Liver (tissue), 9 donors: ENCODE measurements around the gene DLGAP5. TPM values are rescaled to one million over a fixed set of nuclear protein-coding genes. Genes with fewer than 3 reads are reported as not detected.

Experiments used
- DNase-seq: peaks from one replicate; pipeline ENCODE4 v3.0.0-alpha.2; 2017; ENCODE audit warnings: low spot score
- H3K27ac ChIP-seq, 2 donors: one replicate each; pipeline ENCODE4 v1.7.0; 2013; ENCODE audit warnings: inconsistent platforms in 2 of 2, low read length in 2 of 2, control low read depth in 1 of 2, low read depth in 1 of 2, mild to moderate bottlenecking in 1 of 2
- H3K27me3 ChIP-seq, 4 donors: one replicate each; pipeline versions ENCODE4 v1.6.1 to v1.7.0; 2013; ENCODE audit warnings: low read length in 3 of 4, inconsistent platforms in 1 of 4, mild to moderate bottlenecking in 1 of 4, moderate library complexity in 1 of 4; ENCODE audit not compliant: control insufficient read depth in 4 of 4, insufficient read depth in 4 of 4
- H3K36me3 ChIP-seq, 4 donors: one replicate each; pipeline versions ENCODE4 v1.6.1 to v1.7.0; 2013; ENCODE audit warnings: low read length in 3 of 4, mild to moderate bottlenecking in 3 of 4, low read depth in 1 of 4, moderate library complexity in 1 of 4; ENCODE audit not compliant: control insufficient read depth in 4 of 4, insufficient read depth in 3 of 4
- H3K4me1 ChIP-seq, 4 donors: one replicate each; pipeline versions ENCODE4 v1.6.1 to v1.7.0; 2013; ENCODE audit warnings: low read length in 3 of 4, mild to moderate bottlenecking in 3 of 4, moderate library complexity in 1 of 4; ENCODE audit not compliant: control insufficient read depth in 4 of 4, insufficient read depth in 4 of 4
- H3K4me3 ChIP-seq, 3 donors: one replicate each; pipeline versions ENCODE4 v1.6.1 to v1.7.0; 2013; ENCODE audit warnings: low read length in 3 of 3, control low read depth in 1 of 3, low read depth in 1 of 3, mild to moderate bottlenecking in 1 of 3
- H3K9ac ChIP-seq, 2 donors: one replicate each; pipeline ENCODE4 v1.7.0; 2013; ENCODE audit warnings: low read length in 2 of 2, mild to moderate bottlenecking in 2 of 2, moderate library complexity in 2 of 2, control low read depth in 1 of 2, low read depth in 1 of 2
- H3K9me3 ChIP-seq, 4 donors: one replicate each; pipeline versions ENCODE4 v1.6.1 to v1.7.0; 2013; ENCODE audit warnings: low read length in 3 of 4; ENCODE audit not compliant: control insufficient read depth in 4 of 4
- ATF3 ChIP-seq: IDR thresholded peaks from 2 replicates; pipeline ENCODE4 v1.6.1; 2016; ENCODE audit warnings: antibody characterized with exemption
- CTCF ChIP-seq: fragments of 150-350 bp; IDR thresholded peaks from 2 replicates; pipeline ENCODE4 v1.5.1; 2017; ENCODE audit warnings: improper control_type of control experiment, low read depth, low read length; ENCODE audit not compliant: missing input control
- EGR1 ChIP-seq, 2 donors: IDR thresholded peaks; 2 replicates each; pipeline ENCODE4 v1.6.1; 2016 to 2018; ENCODE audit warnings: antibody characterized with exemption in 2 of 2, low read depth in 2 of 2
- FOXA1 ChIP-seq: IDR thresholded peaks from 2 replicates; pipeline ENCODE4 v1.6.1; 2016; ENCODE audit warnings: antibody characterized with exemption
- GABPA ChIP-seq, 2 donors: IDR thresholded peaks in 1 of 2; conservative IDR thresholded peaks in 1 of 2; 2 replicates each; pipeline ENCODE4 v1.6.1; 2016; ENCODE audit warnings: antibody characterized with exemption in 2 of 2, mild to moderate bottlenecking in 1 of 2, moderate library complexity in 1 of 2
- HNF4G ChIP-seq: IDR thresholded peaks from 2 replicates; pipeline ENCODE4 v1.6.1; 2016; ENCODE audit warnings: antibody characterized with exemption
- RAD21 ChIP-seq, 2 donors: IDR thresholded peaks; 2 replicates each; pipeline ENCODE4 v1.6.1; 2016; ENCODE audit warnings: antibody characterized with exemption in 2 of 2, mild to moderate bottlenecking in 2 of 2
- REST ChIP-seq: IDR thresholded peaks from 2 replicates; pipeline ENCODE4 v1.6.1; 2016; ENCODE audit warnings: antibody characterized with exemption, mild to moderate bottlenecking
- SP1 ChIP-seq: IDR thresholded peaks from 2 replicates; pipeline ENCODE4 v1.6.1; 2018; ENCODE audit warnings: antibody characterized with exemption, mild to moderate bottlenecking
- TAF1 ChIP-seq: conservative IDR thresholded peaks from 2 replicates; pipeline ENCODE4 v1.6.1; 2016; ENCODE audit warnings: antibody characterized with exemption, mild to moderate bottlenecking
- YY1 ChIP-seq: IDR thresholded peaks from 2 replicates; pipeline ENCODE4 v1.6.1; 2016; ENCODE audit warnings: antibody characterized with exemption, mild to moderate bottlenecking
- ZBTB33 ChIP-seq: IDR thresholded peaks from 2 replicates; pipeline ENCODE4 v1.6.1; 2016; ENCODE audit warnings: antibody characterized with exemption
- WGBS: extraction: QIAGEN DNeasy Blood & Tissue Kit; methylation state at CpG from one replicate; pipeline ENCODE4 v1.1.7; 2013; 5-methylcytosine and 5-hydroxymethylcytosine counted together
- polyA plus RNA-seq, 2 donors: library from polyadenylated mRNA; stranded (reverse) in 1 of 2; unstranded in 1 of 2; fragments of 200-250 nt in 1 of 2; fragments of >200 nt in 1 of 2; fragmentation: Nextera tagmentation in 1 of 2; extraction: Ambion mirVana in 1 of 2; gene quantifications; one replicate each; pipeline versions ENCODE4 v1.2.1 to v1.2.3, GENCODE V29; 2013 to 2015
- total RNA-seq, 2 donors: library from RNA; depleted of rRNA; stranded (reverse); fragments of >200 nt; gene quantifications; one replicate each; pipeline ENCODE4 v1.2.3, GENCODE V29; 2014
- TF ChIP-seq, protein P1 (sequence below): IDR thresholded peaks from 2 replicates; pipeline ENCODE4 v1.6.1; 2016; ENCODE audit warnings: antibody characterized with exemption
- donor health status: healthy.
- donor health status: healthy.
- donor health status: healthy.
- donor health status: healthy.
- donor health status: healthy.

The DLGAP5 gene
- total and polyA plus RNA-seq, 4 donors, result under 0.01 to 42.5 (median 0.70) TPM

DNA sequence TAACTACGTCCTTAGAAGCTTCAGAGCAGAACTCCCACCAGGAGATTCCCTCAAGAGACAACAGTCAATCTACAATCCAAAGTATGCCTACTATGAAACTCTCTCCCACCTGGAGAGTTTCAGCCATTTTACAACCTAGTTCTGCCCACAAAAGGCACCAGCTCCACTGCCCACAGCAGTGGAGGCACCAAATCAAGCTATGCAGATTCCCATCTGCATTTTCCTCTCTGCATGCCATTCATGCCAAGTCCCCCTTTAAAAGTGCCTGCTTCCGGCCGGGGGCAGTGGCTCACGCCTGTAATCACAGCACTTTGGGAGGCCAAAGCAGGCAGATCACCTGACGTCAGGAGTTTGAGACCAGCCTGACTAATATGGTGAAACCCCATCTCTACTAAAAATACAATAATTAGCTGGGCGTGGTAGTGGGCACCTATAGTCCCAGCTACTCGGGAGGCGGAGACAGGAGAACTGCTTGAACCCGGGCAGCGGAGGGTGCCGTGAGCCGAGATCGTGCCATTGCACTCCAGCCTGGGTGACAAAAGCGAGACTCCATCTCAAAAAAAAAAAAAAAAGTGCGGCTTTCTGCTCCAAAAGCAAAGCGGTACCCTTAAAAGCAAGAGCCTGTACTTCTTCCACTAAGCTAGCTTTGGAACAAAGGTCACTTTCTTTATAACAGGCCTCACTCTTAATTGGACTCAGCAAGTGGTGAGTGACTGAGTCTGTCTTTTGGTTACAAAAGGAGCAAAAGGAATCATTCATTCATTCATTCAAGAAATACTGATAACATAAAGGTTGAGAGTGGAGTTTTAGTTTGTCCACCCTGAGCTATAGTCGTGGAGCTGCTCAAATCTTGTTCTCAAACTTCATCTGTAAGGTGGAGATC, 10.1 kb upstream of the DLGAP5 start:
- DNase-seq, result no peak
- Histone ChIP-seq H3K36me3 (no peaks in the 10 kb centered on the region), H3K4me1 (no peaks in the 10 kb centered on the region), H3K4me3 (no peak overlapping the region), H3K27ac (no peak overlapping the region), H3K9me3 (no peaks in the 10 kb centered on the region), H3K27me3 (no peaks in the 10 kb centered on the region), H3K9ac (no peak overlapping the region)
- 89% methylated on average over 17 of the region's 17 CpGs for WGBS
- no peak for TF ChIP-seq EGR1 (IDR thresholded peaks at IDR 0.05; ENCODE audit: low read depth in 2 of 2)
- no peak for TF ChIP-seq RAD21 (IDR thresholded peaks at IDR 0.05)
- no peak for TF ChIP-seq TAF1
- TF ChIP-seq FOXA1, result no peak
- TF ChIP-seq, protein P1, sequence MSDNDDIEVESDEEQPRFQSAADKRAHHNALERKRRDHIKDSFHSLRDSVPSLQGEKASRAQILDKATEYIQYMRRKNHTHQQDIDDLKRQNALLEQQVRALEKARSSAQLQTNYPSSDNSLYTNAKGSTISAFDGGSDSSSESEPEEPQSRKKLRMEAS, result no peak
- TF ChIP-seq CTCF, result no peak
- no peak for TF ChIP-seq HNF4G
- TF ChIP-seq YY1, result no peak
- no peak for TF ChIP-seq ATF3

GRCh38 chr14:55200651-55201050, 9.3 kb upstream of the DLGAP5 start:
- H3K9me3 ChIP-seq, result no peaks in the 10 kb centered on the region
- WGBS, result 63% methylated on average over 3 of the region's 3 CpGs
- no peaks in the 10 kb centered on the region for H3K4me1 ChIP-seq
- no peak for TF ChIP-seq FOXA1
- no peak for TF ChIP-seq RAD21 (IDR thresholded peaks at IDR 0.05)
- no peak for TF ChIP-seq ATF3
- no peak for TF ChIP-seq EGR1 (IDR thresholded peaks at IDR 0.05; ENCODE audit: low read depth in 2 of 2)
- no peak for TF ChIP-seq CTCF
- TF ChIP-seq SP1, result no peak
- no peak for TF ChIP-seq GABPA (IDR thresholded peaks at IDR 0.05 in 1 of 2, conservative IDR thresholded peaks at IDR 0.05 in 1 of 2)
- TF ChIP-seq HNF4G, result no peak
- TF ChIP-seq ZBTB33, result no peak
- no peak for TF ChIP-seq TAF1
- TF ChIP-seq REST, result no peak
- H3K36me3 ChIP-seq, result no peaks in the 10 kb centered on the region
- H3K27me3 ChIP-seq, result no peaks in the 10 kb centered on the region
- no peak for DNase-seq
- no peak overlapping the region for H3K27ac ChIP-seq
- no peak overlapping the region for H3K4me3 ChIP-seq
- no peak overlapping the region for H3K9ac ChIP-seq
